Endothelial cell of umbilical vein (primary cell): ENCODE results near the gene NDUFA13. TPM values are rescaled to one million over a fixed set of nuclear protein-coding genes. Genes with fewer than 3 reads are reported as not detected.

ENCODE experiments used
- BruUV-seq: library from RNA; stranded (reverse); fragments of 400-500 nt; replicated peaks from 2 replicates; lab custom pipeline; 2021; lab: Mats Ljungman, UMichigan
- CTCF ChIA-PET: fragments of 300-600, 350-600 bp; sonication (Branson Sonifier 250); formaldehyde crosslinking; loops from one replicate; lab custom pipeline; 2021; ENCODE audit warnings: antibody characterized with exemption, inconsistent platforms; lab: Charles Lee
- POLR2A ChIA-PET: fragments of 300-600, 350-600 bp; sonication (Branson Sonifier 250); formaldehyde crosslinking; loops from one replicate; lab custom pipeline; 2021; ENCODE audit warnings: antibody characterized with exemption, inconsistent platforms; lab: Charles Lee
- DNase-seq: peaks from one replicate; pipeline ENCODE4 v3.0.0-alpha.2; 2011; ENCODE audit warnings: low read depth, low spot score
- FAIRE-seq: peaks from 2 replicates; lab custom pipeline; 2011; peaks lifted over from hg19 to GRCh38; lab: Jason Lieb, UNC
- H2AFZ ChIP-seq: 2 replicates; pipeline ENCODE4 v1.6.0; 2012; ENCODE audit warnings: low read depth, low read length, control low read depth, inconsistent platforms
- H3K27ac ChIP-seq: 2 replicates; pipeline ENCODE4 v1.5.1; 2011; ENCODE audit warnings: low read depth, mild to moderate bottlenecking, control low read depth, low read length, moderate library complexity; ENCODE audit not compliant: insufficient read depth
- H3K27me3 ChIP-seq, 2 experiments: 2 replicates each; pipeline versions ENCODE4 v1.6.0 to v1.6.1; 2011; ENCODE audit warnings: low read length in 2 of 2, mixed read lengths in 1 of 2; ENCODE audit not compliant: control insufficient read depth in 2 of 2, insufficient read depth in 2 of 2
- H3K36me3 ChIP-seq, 2 experiments: 2 replicates in 1 of 2; 3 replicates in 1 of 2; pipeline ENCODE4 v1.5.1; 2011; ENCODE audit warnings: low read length in 2 of 2, mild to moderate bottlenecking in 1 of 2, moderate library complexity in 1 of 2; ENCODE audit not compliant: control insufficient read depth in 2 of 2, insufficient read depth in 2 of 2; ENCODE audit errors: extremely low read depth in 1 of 2
- H3K4me1 ChIP-seq: 3 replicates; pipeline ENCODE4 v1.5.1; 2011; ENCODE audit warnings: mild to moderate bottlenecking, low read length; ENCODE audit not compliant: control insufficient read depth, insufficient read depth; ENCODE audit errors: extremely low read depth
- H3K4me2 ChIP-seq: 2 replicates; pipeline ENCODE4 v1.6.1; 2011; ENCODE audit warnings: low read length, control low read depth, mixed read lengths; ENCODE audit not compliant: insufficient read depth
- H3K4me3 ChIP-seq, 3 experiments: fragments of 200-600 bp in 1 of 3; sonication (generic), shearing (Covaris generic) in 1 of 3; replicated peaks in 1 of 3; 2 replicates each; pipeline ENCODE4 v1.5.1; 2011 to 2016; ENCODE audit warnings: control low read depth in 3 of 3, low read length in 3 of 3, mild to moderate bottlenecking in 2 of 3, inconsistent platforms in 1 of 3, low read depth in 1 of 3, moderate library complexity in 1 of 3; ENCODE audit not compliant: insufficient read depth in 1 of 3
- H3K79me2 ChIP-seq: 2 replicates; pipeline ENCODE4 v1.6.0; 2012; ENCODE audit warnings: low read length, inconsistent platforms; ENCODE audit not compliant: control insufficient read depth, insufficient read depth
- H3K9ac ChIP-seq: replicated peaks from 2 replicates; pipeline ENCODE3; 2011; ENCODE audit warnings: low read length, control low read depth; ENCODE audit not compliant: insufficient read depth; ENCODE audit errors: extremely low read depth
- H3K9me1 ChIP-seq: replicated peaks from 3 replicates; pipeline ENCODE4 v1.6.0; 2011; ENCODE audit warnings: mild to moderate bottlenecking, low read length; ENCODE audit not compliant: control insufficient read depth, insufficient read depth; ENCODE audit errors: extremely low read depth
- H3K9me3 ChIP-seq: replicated peaks from 2 replicates; pipeline ENCODE4 v1.5.1; 2012; ENCODE audit warnings: low read length, inconsistent platforms; ENCODE audit not compliant: control insufficient read depth, insufficient read depth
- H4K20me1 ChIP-seq: replicated peaks from 2 replicates; pipeline ENCODE3; 2011; ENCODE audit warnings: mild to moderate bottlenecking, low read length; ENCODE audit not compliant: control insufficient read depth, insufficient read depth; ENCODE audit errors: extremely low read depth
- CTCF ChIP-seq, 2 donors: IDR thresholded peaks; 1 replicate in 1 of 2; 2 replicates in 1 of 2; pipeline ENCODE4 v1.5.1; 2011; ENCODE audit warnings: low read length in 2 of 2, mild to moderate bottlenecking in 2 of 2, moderate library complexity in 2 of 2, control low read depth in 1 of 2, inconsistent platforms in 1 of 2, low read depth in 1 of 2; ENCODE audit not compliant: insufficient read depth in 1 of 2; ENCODE audit errors: extremely low read depth in 1 of 2
- EZH2 ChIP-seq: IDR thresholded peaks from 2 replicates; pipeline ENCODE4 v1.6.1; 2012; ENCODE audit warnings: borderline replicate concordance, low read depth, mild to moderate bottlenecking, moderate library complexity, low read length, inconsistent platforms; ENCODE audit not compliant: severe bottlenecking
- FOS ChIP-seq: IDR thresholded peaks from 2 replicates; pipeline ENCODE4 v1.6.1; 2011; ENCODE audit warnings: mild to moderate bottlenecking, low read length, moderate library complexity, borderline replicate concordance; ENCODE audit not compliant: insufficient read depth
- GATA2 ChIP-seq: IDR thresholded peaks from 2 replicates; pipeline ENCODE4 v1.7.0; 2011; ENCODE audit warnings: low read depth, mild to moderate bottlenecking, moderate library complexity, mixed read lengths, low read length; ENCODE audit not compliant: insufficient read length, insufficient read depth
- JUN ChIP-seq: IDR thresholded peaks from 2 replicates; pipeline ENCODE4 v1.6.1; 2011; ENCODE audit warnings: borderline replicate concordance, low read depth; ENCODE audit not compliant: insufficient read length, insufficient read depth
- MYC ChIP-seq: IDR thresholded peaks from one replicate; pipeline ENCODE4 v1.6.1; 2011; ENCODE audit warnings: mild to moderate bottlenecking, low read depth, low read length
- POLR2A ChIP-seq: IDR thresholded peaks from 2 replicates; pipeline ENCODE4 v1.6.1; 2012; ENCODE audit warnings: low read depth, mild to moderate bottlenecking, control low read depth, low read length
- POLR2AphosphoS5 ChIP-seq: IDR thresholded peaks from 2 replicates; pipeline ENCODE4 v1.6.1; 2012; ENCODE audit warnings: low read depth, mild to moderate bottlenecking, control low read depth, low read length, moderate library complexity; ENCODE audit not compliant: insufficient read depth
- dilution Hi-C: fragments of 300-500 bp; cut with MboI; formaldehyde crosslinking; loops from one replicate; pipeline ENCODE4 v1.15.0; 2019; ENCODE audit warnings: low sequenced_read_pairs; ENCODE audit not compliant: extremely low pct_ligation_motif_present
- intact Hi-C: fragments of 100-400 bp; cut with micrococcal nuclease; formaldehyde crosslinking; loops from one replicate; pipeline ENCODE4 v1.10.0; 2022
- polyA plus RNA-seq, 4 experiments: library from polyadenylated mRNA; depleted of rRNA in 3 of 4; stranded (reverse) in 3 of 4; unstranded in 1 of 4; fragments of >200 nt; gene quantifications; 2 replicates each; pipeline versions ENCODE4 v1.2.1 to v1.2.3, GENCODE V29; 2011 to 2012; ENCODE audit warnings: missing spikeins in 1 of 4
- total RNA-seq: library from RNA; stranded (reverse); gene quantifications from 2 replicates; pipeline ENCODE4 v1.2.3, GENCODE V29; 2021
- TF ChIP-seq, protein P1 (sequence below): IDR thresholded peaks from 2 replicates; pipeline ENCODE4 v1.6.1; 2011; ENCODE audit not compliant: insufficient read depth, insufficient read length

Gene NDUFA13
- total and polyA plus RNA-seq, 2 donors (not counting 3 experiments of a cell fraction or from before 2014, with no cell fraction given) = 246 to 799 TPM

- intact Hi-C loops = no loop called here
- POLR2A ChIA-PET = no interaction called here
- no peak overlapping the region for H3K27ac ChIP-seq
Measured at GRCh38 chr19:19538785-19539166, 22.8 kb downstream of the NDUFA13 start.

GRCh38 chr19:19539698-19540063 lies 23.7 kb downstream of the NDUFA13 start:
- POLR2A ChIA-PET = no interaction called here
- dilution Hi-C loops (no loop called here), intact Hi-C loops (no loop called here)
- Histone ChIP-seq H3K4me2 (no peak overlapping the region), H4K20me1 (no peaks in the 10 kb centered on the region), H3K9me3 (no peaks in the 10 kb centered on the region), H3K27me3 (peaks cover 25 to 29% of the 10 kb centered on the region in 2 experiments), H3K4me1 (no peaks in the 10 kb centered on the region), H3K79me2 (no peaks in the 10 kb centered on the region), H3K9me1 (no peaks in the 10 kb centered on the region), H3K4me3 (no peak overlapping the region), H3K9ac (no peak overlapping the region), H3K36me3 (no peaks in the 10 kb centered on the region), H3K27ac (no peak overlapping the region), H2AFZ (no peak overlapping the region)
- CTCF ChIA-PET = interaction anchor here (1.1 to 1.7 kb wide), 2 partner anchors 13 kb away, joined by 3 to 4 read pairs; no protein-coding TSS in a partner anchor
- no peak for TF ChIP-seq MYC
- no peak for TF ChIP-seq CTCF (IDR thresholded peaks at IDR 0.05; ENCODE audit: extremely low read depth in 1 of 2, insufficient read depth in 1 of 2, low read depth in 1 of 2, low read length in 2 of 2)
- TF ChIP-seq, protein P1, sequence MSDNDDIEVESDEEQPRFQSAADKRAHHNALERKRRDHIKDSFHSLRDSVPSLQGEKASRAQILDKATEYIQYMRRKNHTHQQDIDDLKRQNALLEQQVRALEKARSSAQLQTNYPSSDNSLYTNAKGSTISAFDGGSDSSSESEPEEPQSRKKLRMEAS = no peak
- no peak for TF ChIP-seq POLR2AphosphoS5
- no peak for TF ChIP-seq JUN
- TF ChIP-seq POLR2A = no peak
- no peak for TF ChIP-seq EZH2
- no peak for TF ChIP-seq GATA2
- no peak for TF ChIP-seq FOS
- BruUV-seq = no TSS peak
- DNase-seq (no peak), FAIRE-seq (no peak)

More at GRCh38 chr19:19538785-19539166, 22.8 kb downstream of the NDUFA13 start:
- Histone ChIP-seq H3K36me3 (no peaks in the 10 kb centered on the region), H3K4me2 (no peak overlapping the region), H3K9ac (no peak overlapping the region), H3K9me1 (no peaks in the 10 kb centered on the region), H3K4me3 (no peak overlapping the region), H3K4me1 (no peaks in the 10 kb centered on the region), H4K20me1 (no peaks in the 10 kb centered on the region), H2AFZ (no peak overlapping the region), H3K27me3 (peaks cover 25 to 29% of the 10 kb centered on the region in 2 experiments), H3K79me2 (no peaks in the 10 kb centered on the region), H3K9me3 (no peaks in the 10 kb centered on the region)
- FAIRE-seq (no peak), DNase-seq (no peak)
- dilution Hi-C loops = no loop called here
- TF ChIP-seq FOS (no peak), EZH2 (peak; percentile 1)
- no TSS peak for BruUV-seq
- CTCF ChIA-PET = interaction anchor here (1.1 to 1.7 kb wide), 2 partner anchors 14 to 102 kb away, joined by 3 to 4 read pairs; no protein-coding TSS in a partner anchor
